Fibroblast of lung (primary cell): ENCODE results near the gene JPT1. TPM values are rescaled to one million over a fixed set of nuclear protein-coding genes. Genes with fewer than 3 reads are reported as not detected.

Source experiments
- DNase-seq, 2 donors: peaks; one replicate each; pipeline versions ENCODE4 v3.0.0 to v3.0.0-alpha.2; 2010; ENCODE audit warnings: low read depth in 2 of 2
- H2AFZ ChIP-seq: 2 replicates; pipeline ENCODE4 v1.5.1; 2012; ENCODE audit warnings: low read length, control low read depth, inconsistent platforms
- H3K27ac ChIP-seq: 2 replicates; pipeline ENCODE4 v1.5.1; 2011; ENCODE audit warnings: low read length, control low read depth; ENCODE audit not compliant: insufficient read depth
- H3K27me3 ChIP-seq: 2 replicates; pipeline ENCODE4 v1.5.1; 2011; ENCODE audit warnings: mild to moderate bottlenecking, low read length; ENCODE audit not compliant: control insufficient read depth, insufficient read depth
- H3K36me3 ChIP-seq: 2 replicates; pipeline ENCODE4 v1.5.1; 2011; ENCODE audit warnings: low read length; ENCODE audit not compliant: control insufficient read depth, insufficient read depth
- H3K4me1 ChIP-seq: 2 replicates; pipeline ENCODE4 v1.5.1; 2011; ENCODE audit warnings: low read length; ENCODE audit not compliant: control insufficient read depth, insufficient read depth; ENCODE audit errors: extremely low read depth
- H3K4me2 ChIP-seq: 2 replicates; pipeline ENCODE4 v1.5.1; 2011; ENCODE audit warnings: low read length, control low read depth; ENCODE audit not compliant: insufficient read depth; ENCODE audit errors: extremely low read depth
- H3K4me3 ChIP-seq, 4 experiments: fragments of 200-600 bp in 1 of 4; sonication (generic) in 1 of 4; replicated peaks in 1 of 4; 2 replicates each; pipeline ENCODE4 v1.5.1; 2011 to 2016; ENCODE audit warnings: low read length in 4 of 4, low read depth in 3 of 4, mild to moderate bottlenecking in 3 of 4, control low read depth in 2 of 4, inconsistent platforms in 1 of 4, mixed read lengths in 1 of 4; ENCODE audit not compliant: insufficient read depth in 1 of 4; ENCODE audit errors: control extremely low read depth in 1 of 4
- H3K79me2 ChIP-seq: 2 replicates; pipeline ENCODE4 v1.5.1; 2012; ENCODE audit warnings: mild to moderate bottlenecking, low read length, inconsistent platforms; ENCODE audit not compliant: control insufficient read depth, insufficient read depth
- H3K9ac ChIP-seq: 2 replicates; pipeline ENCODE4 v1.5.1; 2011; ENCODE audit warnings: mild to moderate bottlenecking, low read length, control low read depth; ENCODE audit not compliant: insufficient read depth
- H3K9me3 ChIP-seq: 2 replicates; pipeline ENCODE4 v1.5.1; 2012; ENCODE audit warnings: low read depth, low read length; ENCODE audit not compliant: control insufficient read depth, insufficient read depth
- H4K20me1 ChIP-seq: 2 replicates; pipeline ENCODE4 v1.5.1; 2011; ENCODE audit warnings: low read length; ENCODE audit not compliant: control insufficient read depth, insufficient read depth; ENCODE audit errors: extremely low read depth
- CTCF ChIP-seq, 2 donors: IDR thresholded peaks in 1 of 2; conservative IDR thresholded peaks in 1 of 2; 1 replicate in 1 of 2; 2 replicates in 1 of 2; pipeline ENCODE4 v1.5.1; 2011 to 2012; ENCODE audit warnings: low read length in 2 of 2, control low read depth in 1 of 2, inconsistent platforms in 1 of 2, low read depth in 1 of 2, mild to moderate bottlenecking in 1 of 2
- EZH2 ChIP-seq: IDR thresholded peaks from 2 replicates; pipeline ENCODE4 v1.5.1; 2012; ENCODE audit warnings: low read length, control low read depth, mild to moderate bottlenecking; ENCODE audit errors: missing control alignments
- polyA plus RNA-seq, 2 donors: library from polyadenylated mRNA; depleted of rRNA in 1 of 2; stranded (reverse) in 1 of 2; unstranded in 1 of 2; fragments of >200 nt; gene quantifications; 2 replicates each; pipeline ENCODE4 v1.2.1, GENCODE V29; 2011 to 2012; ENCODE audit warnings: missing spikeins in 1 of 2
- total RNA-seq: library from RNA; depleted of rRNA; stranded (reverse); fragments of >200 nt; gene quantifications from 2 replicates; pipeline ENCODE4 v1.2.1, GENCODE V29; 2014

Gene JPT1
- total and polyA plus RNA-seq, 2 donors (not counting 1 experiment from before 2014, with no cell fraction given): 78.8 to 142 TPM

GRCh38 chr17:75191584-75191983, 37.3 kb upstream of the JPT1 start:
- Histone ChIP-seq H3K27ac (no peak overlapping the region), H3K4me2 (no peak overlapping the region), H4K20me1 (no peaks in the 10 kb centered on the region), H3K79me2 (no peaks in the 10 kb centered on the region), H3K36me3 (no peaks in the 10 kb centered on the region), H3K9me3 (no peaks in the 10 kb centered on the region), H3K9ac (no peak overlapping the region), H2AFZ (no peak overlapping the region), H3K4me1 (peaks cover 3% of the 10 kb centered on the region), H3K27me3 (no peaks in the 10 kb centered on the region), H3K4me3 (no peak overlapping the region)
- peak; percentile 27 to 50 for DNase-seq
- TF ChIP-seq EZH2 (no peak), CTCF (conservative IDR thresholded peaks at IDR 0.05 in 1 of 2, IDR thresholded peaks at IDR 0.05 in 1 of 2; ENCODE audit: low read depth in 1 of 2, low read length in 2 of 2) (no peak)

GRCh38 chr17:75188614-75189013, 34.3 kb upstream of the JPT1 start:
- Histone ChIP-seq H3K4me3 (no peak overlapping the region), H3K36me3 (no peaks in the 10 kb centered on the region), H4K20me1 (no peaks in the 10 kb centered on the region), H3K79me2 (no peaks in the 10 kb centered on the region), H2AFZ (no peak overlapping the region), H3K27ac (no peak overlapping the region), H3K27me3 (no peaks in the 10 kb centered on the region), H3K4me2 (no peak overlapping the region), H3K9ac (no peak overlapping the region), H3K4me1 (peaks cover 3% of the 10 kb centered on the region), H3K9me3 (no peaks in the 10 kb centered on the region)
- TF ChIP-seq EZH2: no peak
- TF ChIP-seq CTCF (conservative IDR thresholded peaks at IDR 0.05 in 1 of 2, IDR thresholded peaks at IDR 0.05 in 1 of 2; ENCODE audit: low read depth in 1 of 2, low read length in 2 of 2): no peak
- DNase-seq: no peak

- Histone ChIP-seq H3K9me3 (no peaks in the 10 kb centered on the region), H3K4me3 (no peak overlapping the region), H4K20me1 (peaks cover 4% of the 10 kb centered on the region), H3K4me2 (no peak overlapping the region), H3K27ac (no peak overlapping the region), H3K4me1 (peaks cover under 1% of the 10 kb centered on the region), H2AFZ (no peak overlapping the region), H3K36me3 (peaks cover 2% of the 10 kb centered on the region), H3K79me2 (peaks cover 31% of the 10 kb centered on the region), H3K27me3 (no peaks in the 10 kb centered on the region), H3K9ac (no peak overlapping the region)
- DNase-seq: no peak
- TF ChIP-seq CTCF (conservative IDR thresholded peaks at IDR 0.05 in 1 of 2, IDR thresholded peaks at IDR 0.05 in 1 of 2; ENCODE audit: low read depth in 1 of 2, low read length in 2 of 2) (no peak), EZH2 (no peak)
Observed at GRCh38 chr17:75183999-75184884, 29.9 kb upstream of the JPT1 start.
